Measurements from ENCODE around the gene ABLIM1.
A peak's percentile ranks its signal among the peaks of the same experiment; 100 is the strongest.

ABLIM1 gene

GRCh38 chr10:114541081-114541796, 116.8 kb downstream of the ABLIM1 start:
- H3K4me1 ChIP-seq (ENCODE audit: control insufficient read depth, insufficient read depth, low read depth, low read length): peaks cover 8% of the 10 kb centered on the region
- H2BK120ac ChIP-seq (ENCODE audit: low read depth, low read length): no peak overlapping the region
- no peak overlapping the region for H4K91ac ChIP-seq (ENCODE audit: low read length)
- no peak overlapping the region for H2AFZ ChIP-seq (ENCODE audit: low read depth, low read length)
- H2BK15ac ChIP-seq (ENCODE audit: low read depth, poor library complexity, severe bottlenecking): no peak overlapping the region
- H3K27me3 ChIP-seq (ENCODE audit: control insufficient read depth in 1 of 2, insufficient read depth in 1 of 2, low read length in 2 of 2): peaks cover 0 to 5% of the 10 kb centered on the region in 2 experiments
- H3K4me3 ChIP-seq (ENCODE audit: insufficient read depth in 1 of 2, low read depth in 1 of 2, low read length in 2 of 2): no peak overlapping the region
- H4K8ac ChIP-seq (ENCODE audit: low read length): no peak overlapping the region
- H2BK5ac ChIP-seq (ENCODE audit: low read depth, low read length, poor library complexity, severe bottlenecking): no peak overlapping the region
- no peak overlapping the region for H2BK12ac ChIP-seq (ENCODE audit: low read length in 2 of 2)
- no peak overlapping the region for H3K23ac ChIP-seq (ENCODE audit: low read length in 2 of 2)
- H3K79me1 ChIP-seq (replicated peaks; ENCODE audit: low read length, poor library complexity, severe bottlenecking): peaks cover 2% of the 10 kb centered on the region
- no peak overlapping the region for H3K14ac ChIP-seq (ENCODE audit: low read length in 2 of 2)
- H3K18ac ChIP-seq (ENCODE audit: low read depth in 1 of 2, low read length in 2 of 2): no peak overlapping the region
- H2AK5ac ChIP-seq (ENCODE audit: low read length, severe bottlenecking): no peak overlapping the region
- 72% methylated on average over 13 of the region's 14 CpGs for WGBS
- H3K4me2 ChIP-seq (ENCODE audit: low read length, poor library complexity, severe bottlenecking): no peak overlapping the region
- DNase-seq: peak; percentile 76
- no peak overlapping the region for H3K4ac ChIP-seq (ENCODE audit: low read depth in 1 of 2, low read length in 2 of 2)
- no peaks in the 10 kb centered on the region for H3K9me3 ChIP-seq (ENCODE audit: control insufficient read depth, low read length)
- H3K9ac ChIP-seq (ENCODE audit: low read length): peak overlapping the region; percentile 87
- H3K27ac ChIP-seq (ENCODE audit: low read length, poor library complexity, severe bottlenecking): no peak overlapping the region
- peaks cover 0 to 44% of the 10 kb centered on the region in 2 experiments for H3K36me3 ChIP-seq (ENCODE audit: control insufficient read depth in 1 of 2, insufficient read depth in 2 of 2, low read depth in 1 of 2, low read length in 2 of 2)

DNA sequence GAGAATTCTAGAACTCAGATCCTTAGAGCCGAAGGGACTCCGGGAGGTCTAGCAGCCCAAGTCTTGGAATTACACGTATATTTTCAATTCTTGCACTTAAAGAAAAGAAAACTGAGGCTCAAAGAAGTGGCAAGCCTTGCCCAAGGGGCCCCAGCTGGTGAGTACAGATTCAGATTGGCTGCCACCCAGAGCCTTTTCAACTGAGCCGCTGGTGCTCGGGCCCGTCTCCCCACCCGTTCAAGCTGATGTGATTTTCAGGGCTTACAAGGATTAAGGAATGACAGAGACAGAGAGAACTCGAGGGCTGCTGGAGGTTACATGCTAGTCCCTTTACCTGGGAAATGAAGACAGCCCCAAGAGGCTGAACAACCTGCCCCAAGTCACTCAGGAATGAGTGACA, 117.8 kb downstream of the ABLIM1 start:
- 81% methylated on average over 8 of the region's 8 CpGs for WGBS
- Histone ChIP-seq H4K8ac (ENCODE audit: low read length) (no peak overlapping the region), H3K4me1 (ENCODE audit: control insufficient read depth, insufficient read depth, low read depth, low read length) (peaks cover 8% of the 10 kb centered on the region), H3K4me3 (ENCODE audit: insufficient read depth in 1 of 2, low read depth in 1 of 2, low read length in 2 of 2) (no peak overlapping the region), H3K27ac (ENCODE audit: low read length, poor library complexity, severe bottlenecking) (no peak overlapping the region), H3K79me1 (replicated peaks; ENCODE audit: low read length, poor library complexity, severe bottlenecking) (peaks cover 2% of the 10 kb centered on the region), H2BK12ac (ENCODE audit: low read length in 2 of 2) (no peak overlapping the region), H2BK15ac (ENCODE audit: low read depth, poor library complexity, severe bottlenecking) (no peak overlapping the region), H3K9ac (ENCODE audit: low read length) (no peak overlapping the region), H4K91ac (ENCODE audit: low read length) (no peak overlapping the region), H3K23ac (ENCODE audit: low read length in 2 of 2) (no peak overlapping the region), H3K14ac (ENCODE audit: low read length in 2 of 2) (no peak overlapping the region), H3K18ac (ENCODE audit: low read depth in 1 of 2, low read length in 2 of 2) (no peak overlapping the region), H2AK5ac (ENCODE audit: low read length, severe bottlenecking) (no peak overlapping the region), H3K9me3 (ENCODE audit: control insufficient read depth, low read length) (no peaks in the 10 kb centered on the region), H3K4ac (ENCODE audit: low read depth in 1 of 2, low read length in 2 of 2) (no peak overlapping the region), H3K36me3 (ENCODE audit: control insufficient read depth in 1 of 2, insufficient read depth in 2 of 2, low read depth in 1 of 2, low read length in 2 of 2) (peaks cover 0 to 46% of the 10 kb centered on the region in 2 experiments), H3K27me3 (ENCODE audit: control insufficient read depth in 1 of 2, insufficient read depth in 1 of 2, low read length in 2 of 2) (peaks cover 0 to 5% of the 10 kb centered on the region in 2 experiments), H2BK5ac (ENCODE audit: low read depth, low read length, poor library complexity, severe bottlenecking) (no peak overlapping the region), H2BK120ac (ENCODE audit: low read depth, low read length) (no peak overlapping the region), H3K4me2 (ENCODE audit: low read length, poor library complexity, severe bottlenecking) (no peak overlapping the region), H2AFZ (ENCODE audit: low read depth, low read length) (no peak overlapping the region)
- DNase-seq: no peak

- Histone ChIP-seq H3K27me3 (ENCODE audit: control insufficient read depth in 1 of 2, insufficient read depth in 1 of 2, low read length in 2 of 2) (peaks cover 0 to 5% of the 10 kb centered on the region in 2 experiments), H3K14ac (ENCODE audit: low read length in 2 of 2) (no peak overlapping the region), H2AK5ac (ENCODE audit: low read length, severe bottlenecking) (no peak overlapping the region), H2BK120ac (ENCODE audit: low read depth, low read length) (no peak overlapping the region), H4K8ac (ENCODE audit: low read length) (no peak overlapping the region), H4K91ac (ENCODE audit: low read length) (no peak overlapping the region), H2BK15ac (ENCODE audit: low read depth, poor library complexity, severe bottlenecking) (no peak overlapping the region), H3K4me2 (ENCODE audit: low read length, poor library complexity, severe bottlenecking) (no peak overlapping the region), H3K27ac (ENCODE audit: low read length, poor library complexity, severe bottlenecking) (no peak overlapping the region), H3K36me3 (ENCODE audit: control insufficient read depth in 1 of 2, insufficient read depth in 2 of 2, low read depth in 1 of 2, low read length in 2 of 2) (peaks cover 0 to 41% of the 10 kb centered on the region in 2 experiments), H3K79me1 (replicated peaks; ENCODE audit: low read length, poor library complexity, severe bottlenecking) (peaks cover 2% of the 10 kb centered on the region), H3K4me3 (ENCODE audit: insufficient read depth in 1 of 2, low read depth in 1 of 2, low read length in 2 of 2) (no peak overlapping the region), H2AFZ (ENCODE audit: low read depth, low read length) (no peak overlapping the region), H3K4ac (ENCODE audit: low read depth in 1 of 2, low read length in 2 of 2) (no peak overlapping the region), H3K9ac (ENCODE audit: low read length) (no peak overlapping the region), H3K4me1 (ENCODE audit: control insufficient read depth, insufficient read depth, low read depth, low read length) (peaks cover 4% of the 10 kb centered on the region), H2BK5ac (ENCODE audit: low read depth, low read length, poor library complexity, severe bottlenecking) (no peak overlapping the region), H3K23ac (ENCODE audit: low read length in 2 of 2) (no peak overlapping the region), H2BK12ac (ENCODE audit: low read length in 2 of 2) (no peak overlapping the region), H3K18ac (ENCODE audit: low read depth in 1 of 2, low read length in 2 of 2) (no peak overlapping the region), H3K9me3 (ENCODE audit: control insufficient read depth, low read length) (no peaks in the 10 kb centered on the region)
- DNase-seq: no peak
- WGBS: no CpG with 5 or more reads among the region's 2 CpGs
These were observed 118.5 kb downstream of the ABLIM1 start for GRCh38 chr10:114539623-114540022.

DNA sequence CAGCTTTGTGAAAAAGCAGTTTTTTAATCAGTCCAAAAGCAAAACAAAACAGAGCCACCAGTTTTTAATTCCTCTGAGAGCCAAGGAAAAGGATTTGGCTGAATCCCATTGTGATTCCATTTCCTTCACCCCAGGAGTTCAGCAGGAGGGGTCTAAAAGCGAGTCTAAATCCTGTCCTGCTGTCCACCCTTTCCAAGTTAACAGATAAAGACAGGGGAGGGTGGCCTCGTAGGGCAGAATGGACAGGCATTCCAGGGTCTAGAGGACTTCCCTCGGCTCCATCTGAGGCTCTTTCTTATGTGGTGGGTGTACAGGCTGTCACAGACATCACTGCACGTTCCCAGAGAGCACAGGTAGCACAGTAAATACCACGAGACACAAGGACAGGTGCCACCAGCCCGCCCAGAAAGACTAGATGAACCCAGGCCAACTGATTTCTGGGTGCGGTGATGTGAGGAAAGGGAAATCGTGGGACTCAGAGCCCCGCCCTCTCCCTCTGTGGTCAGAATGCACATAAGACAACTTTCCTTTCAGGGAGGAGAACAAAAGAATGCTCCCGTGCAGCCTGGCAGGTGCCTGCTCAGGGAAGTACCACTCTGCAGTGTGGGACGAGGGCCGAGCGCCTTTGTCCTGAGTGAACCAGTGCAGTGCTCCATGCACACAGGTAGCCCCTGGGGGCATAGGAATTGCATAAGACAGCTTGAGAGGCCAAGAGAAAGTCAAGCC, 119.7 kb downstream of the ABLIM1 start:
- H2BK12ac ChIP-seq (ENCODE audit: low read length in 2 of 2): no peak overlapping the region
- no peak overlapping the region for H3K4me2 ChIP-seq (ENCODE audit: low read length, poor library complexity, severe bottlenecking)
- H3K18ac ChIP-seq (ENCODE audit: low read depth in 1 of 2, low read length in 2 of 2): no peak overlapping the region
- no peak overlapping the region for H3K23ac ChIP-seq (ENCODE audit: low read length in 2 of 2)
- H4K8ac ChIP-seq (ENCODE audit: low read length): peak overlapping the region; percentile 24
- no peak overlapping the region for H3K4me3 ChIP-seq (ENCODE audit: insufficient read depth in 1 of 2, low read depth in 1 of 2, low read length in 2 of 2)
- no peak overlapping the region for H2AK5ac ChIP-seq (ENCODE audit: low read length, severe bottlenecking)
- H3K9me3 ChIP-seq (ENCODE audit: control insufficient read depth, low read length): no peaks in the 10 kb centered on the region
- no peaks in the 10 kb centered on the region for H3K27me3 ChIP-seq (ENCODE audit: control insufficient read depth in 1 of 2, insufficient read depth in 1 of 2, low read length in 2 of 2)
- H2BK120ac ChIP-seq (ENCODE audit: low read depth, low read length): no peak overlapping the region
- peaks cover 2% of the 10 kb centered on the region for H3K79me1 ChIP-seq (replicated peaks; ENCODE audit: low read length, poor library complexity, severe bottlenecking)
- no peak overlapping the region for H3K27ac ChIP-seq (ENCODE audit: low read length, poor library complexity, severe bottlenecking)
- H3K4me1 ChIP-seq (ENCODE audit: control insufficient read depth, insufficient read depth, low read depth, low read length): peaks cover 4% of the 10 kb centered on the region
- no peak overlapping the region for H3K4ac ChIP-seq (ENCODE audit: low read depth in 1 of 2, low read length in 2 of 2)
- DNase-seq: no peak
- 69% methylated on average over 13 of the region's 13 CpGs for WGBS
- peak overlapping the region; percentile 30 for H4K91ac ChIP-seq (ENCODE audit: low read length)
- no peak overlapping the region for H2BK15ac ChIP-seq (ENCODE audit: low read depth, poor library complexity, severe bottlenecking)
- no peak overlapping the region for H2AFZ ChIP-seq (ENCODE audit: low read depth, low read length)
- no peak overlapping the region for H2BK5ac ChIP-seq (ENCODE audit: low read depth, low read length, poor library complexity, severe bottlenecking)
- H3K14ac ChIP-seq (ENCODE audit: low read length in 2 of 2): no peak overlapping the region
- H3K36me3 ChIP-seq (ENCODE audit: control insufficient read depth in 1 of 2, insufficient read depth in 2 of 2, low read depth in 1 of 2, low read length in 2 of 2): peaks cover 0 to 33% of the 10 kb centered on the region in 2 experiments
- no peak overlapping the region for H3K9ac ChIP-seq (ENCODE audit: low read length)

Measured in mesenchymal stem cell (in vitro differentiated cells and primary cell).